Pancreas (tissue), 10 donors: Measurements from ENCODE around the gene MYO7B. TPM values are rescaled to one million over a fixed set of nuclear protein-coding genes. Genes with fewer than 3 reads are reported as not detected.
A peak's percentile ranks its signal among the peaks of the same experiment; 100 is the strongest.

Experiments
- ATAC-seq, 4 donors: fragments of 200-7000 bp; cut with Tn5 transposase; one replicate each; pipeline versions ENCODE4 v1.8.0 to v1.9.1; 2020; ENCODE audit warnings: mild to moderate bottlenecking in 4 of 4, moderate library complexity in 4 of 4
- DNase-seq, 6 donors: peaks; one replicate each; pipeline ENCODE4 v3.0.0-alpha.2; 2020
- FAIRE-seq: peaks from 2 replicates; lab custom pipeline; 2012; peaks lifted over from hg19 to GRCh38; lab: Jason Lieb, UNC
- H3K27ac ChIP-seq, 4 donors: fragments of 200-600 bp; sonication (generic); 1 replicate in 3 of 4; 2 replicates in 1 of 4; pipeline versions ENCODE4 v1.5.0 to v1.8.0; 2020
- H3K27me3 ChIP-seq, 4 donors: fragments of 200-600 bp; one replicate each; pipeline ENCODE4 v1.8.0; 2021
- H3K36me3 ChIP-seq, 3 donors: fragments of 200-600 bp; sonication (generic) in 1 of 3; one replicate each; pipeline versions ENCODE4 v1.5.0 to v1.8.0; 2020 to 2021
- H3K4me1 ChIP-seq, 3 donors: fragments of 200-600 bp; one replicate each; pipeline ENCODE4 v1.8.0; 2021
- H3K4me3 ChIP-seq, 4 donors: fragments of 200-600 bp; sonication (generic) in 2 of 4; one replicate each; pipeline versions ENCODE4 v1.5.0 to v1.8.0; 2020 to 2021
- H3K9me3 ChIP-seq, 4 donors: fragments of 200-600 bp; one replicate each; pipeline ENCODE4 v1.8.0; 2021
- WGBS, 2 donors: extraction: QIAGEN DNeasy Blood & Tissue Kit; methylation state at CpG; one replicate each; pipeline ENCODE4 v1.1.7; 2013; 5-methylcytosine and 5-hydroxymethylcytosine counted together
- intact Hi-C, 3 donors: fragments of 100-400 bp; cut with DNase I; formaldehyde crosslinking; loops; one replicate each; pipeline versions ENCODE4 v1.11.1 to v1.14.2; 2022
- polyA plus RNA-seq, 2 donors: library from polyadenylated mRNA; stranded (reverse); fragments of 200-250 nt; gene quantifications; one replicate each; pipeline ENCODE4 v1.2.3, GENCODE V29; 2013
- total RNA-seq, 6 donors: library from RNA; stranded (reverse); fragmentation: NEBNext Ultra II Directional in 4 of 6; extraction: Animal tissue kit (Norgen Biotek cat#: 25700) in 4 of 6; gene quantifications; one replicate each; pipeline versions ENCODE4 v1.2.1 to v1.2.4, GENCODE V29; 2021 to 2023
- TF ChIP-seq, protein P1 (sequence below), 4 donors: fragments of 200-600 bp; sonication (generic) in 3 of 4; IDR thresholded peaks; one replicate each; pipeline versions ENCODE4 v1.5.0 to v1.8.0; 2021; ENCODE audit warnings: antibody characterized with exemption in 4 of 4
- donor health status: healthy with polysubstance abuse.
- donor health status: DM: no; HTN: no; CAD: no; lungs with moderate emphysema.
- donor health status: DM: no; HTN: no; CAD: no.
- donor health status: control.
- donor health status: control.
- donor health status: Bipolar disorder and iron deficiency.
- donor health status: DM: yes; HTN: yes; CAD: no.
- donor health status: DM: no; HTN: no; CAD: no.
- donor health status: DM: no; HTN: no; CAD: no.
- donor health status: DM: yes; HTN: yes; CAD: no.

MYO7B gene
- total and polyA plus RNA-seq, 8 donors: 0.12 to 1.5 (median 0.83) TPM

GRCh38 chr2:127641133-127641532 lies 105.7 kb downstream of the MYO7B start:
- H3K27ac ChIP-seq: no peak overlapping the region
- no peaks in the 10 kb centered on the region for H3K36me3 ChIP-seq
- no peak for DNase-seq
- intact Hi-C loops: no loop called here
- no peak overlapping the region for H3K4me3 ChIP-seq
- 79 to 93% methylated on average over 6 of the region's 6 CpGs for WGBS, 2 donors
- no peak for ATAC-seq
- TF ChIP-seq, protein P1, sequence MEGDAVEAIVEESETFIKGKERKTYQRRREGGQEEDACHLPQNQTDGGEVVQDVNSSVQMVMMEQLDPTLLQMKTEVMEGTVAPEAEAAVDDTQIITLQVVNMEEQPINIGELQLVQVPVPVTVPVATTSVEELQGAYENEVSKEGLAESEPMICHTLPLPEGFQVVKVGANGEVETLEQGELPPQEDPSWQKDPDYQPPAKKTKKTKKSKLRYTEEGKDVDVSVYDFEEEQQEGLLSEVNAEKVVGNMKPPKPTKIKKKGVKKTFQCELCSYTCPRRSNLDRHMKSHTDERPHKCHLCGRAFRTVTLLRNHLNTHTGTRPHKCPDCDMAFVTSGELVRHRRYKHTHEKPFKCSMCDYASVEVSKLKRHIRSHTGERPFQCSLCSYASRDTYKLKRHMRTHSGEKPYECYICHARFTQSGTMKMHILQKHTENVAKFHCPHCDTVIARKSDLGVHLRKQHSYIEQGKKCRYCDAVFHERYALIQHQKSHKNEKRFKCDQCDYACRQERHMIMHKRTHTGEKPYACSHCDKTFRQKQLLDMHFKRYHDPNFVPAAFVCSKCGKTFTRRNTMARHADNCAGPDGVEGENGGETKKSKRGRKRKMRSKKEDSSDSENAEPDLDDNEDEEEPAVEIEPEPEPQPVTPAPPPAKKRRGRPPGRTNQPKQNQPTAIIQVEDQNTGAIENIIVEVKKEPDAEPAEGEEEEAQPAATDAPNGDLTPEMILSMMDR (IDR thresholded peaks at IDR 0.05): no peak
- no peak for FAIRE-seq
- H3K9me3 ChIP-seq: no peaks in the 10 kb centered on the region
- no peaks in the 10 kb centered on the region for H3K27me3 ChIP-seq
- H3K4me1 ChIP-seq: no peaks in the 10 kb centered on the region

GRCh38 chr2:127641846-127642507 lies 106.5 kb downstream of the MYO7B start:
- WGBS, 2 donors: 73 to 81% methylated on average over 25 of the region's 25 CpGs

DNA sequence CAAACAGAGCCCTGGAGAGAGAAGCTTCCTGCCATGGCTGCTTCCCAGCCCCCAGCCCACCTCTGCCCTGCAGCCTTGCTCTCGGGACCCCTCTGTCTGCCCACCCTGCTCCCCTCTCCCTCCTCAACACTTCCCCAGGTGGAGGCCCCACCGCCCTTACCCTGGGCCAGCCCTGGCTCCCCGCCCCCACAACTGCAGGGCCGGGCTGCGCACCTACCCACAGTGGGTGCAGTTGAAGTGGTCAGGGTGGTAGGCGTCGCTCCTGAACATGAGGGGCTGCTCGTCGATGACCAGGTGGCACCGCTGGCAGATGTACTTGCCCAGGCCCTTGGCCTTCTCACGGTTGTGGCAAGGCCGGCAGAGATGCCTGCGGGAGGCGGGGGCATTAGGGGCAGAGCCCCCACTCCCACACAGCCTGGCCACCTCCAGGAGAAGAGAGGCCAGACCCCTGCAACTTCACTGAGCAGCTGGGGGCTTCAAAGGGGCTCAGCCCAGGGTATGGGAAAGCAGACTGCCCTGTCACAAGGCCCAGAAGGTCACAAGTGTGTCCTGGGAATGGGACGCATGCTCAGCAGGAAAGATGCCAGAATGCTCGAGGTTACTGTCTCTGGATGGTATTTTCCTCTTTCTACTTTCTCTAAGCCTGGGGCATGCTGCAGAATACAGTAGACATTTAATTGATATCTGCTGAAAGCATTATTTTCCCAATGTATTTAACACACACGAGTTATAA lies 107.4 kb downstream of the MYO7B start:
- TF ChIP-seq, protein P1 (IDR thresholded peaks at IDR 0.05): no peak
- ATAC-seq (no peak), FAIRE-seq (no peak), DNase-seq (peak in 1 of 6 donors; percentile 57)
- Histone ChIP-seq H3K27ac (no peak overlapping the region), H3K27me3 (no peaks in the 10 kb centered on the region), H3K36me3 (no peaks in the 10 kb centered on the region), H3K4me1 (no peaks in the 10 kb centered on the region), H3K9me3 (no peaks in the 10 kb centered on the region), H3K4me3 (no peak overlapping the region)
- WGBS, 2 donors: 74 to 75% methylated on average over 17 of the region's 17 CpGs
- intact Hi-C loops: no loop called here

More at GRCh38 chr2:127641846-127642507, 106.5 kb downstream of the MYO7B start:
- ATAC-seq (no peak), DNase-seq (peak in 1 of 6 donors; percentile 68), FAIRE-seq (no peak)
- Histone ChIP-seq H3K36me3 (no peaks in the 10 kb centered on the region), H3K4me3 (no peak overlapping the region), H3K9me3 (no peaks in the 10 kb centered on the region), H3K4me1 (no peaks in the 10 kb centered on the region), H3K27me3 (no peaks in the 10 kb centered on the region), H3K27ac (no peak overlapping the region)
- TF ChIP-seq, protein P1 (IDR thresholded peaks at IDR 0.05): no peak
- intact Hi-C loops: no loop called here

- TF ChIP-seq, protein P1 (IDR thresholded peaks at IDR 0.05): no peak
- Histone ChIP-seq H3K9me3 (no peaks in the 10 kb centered on the region), H3K36me3 (no peaks in the 10 kb centered on the region), H3K27ac (no peak overlapping the region), H3K4me1 (no peaks in the 10 kb centered on the region), H3K27me3 (no peaks in the 10 kb centered on the region), H3K4me3 (no peak overlapping the region)
- ATAC-seq (no peak), FAIRE-seq (no peak), DNase-seq (peak in 1 of 6 donors; percentile 33)
- intact Hi-C loops: no loop called here
- 85 to 91% methylated on average over 15 of the region's 15 CpGs for WGBS, 2 donors
These were observed 108.1 kb downstream of the MYO7B start for GRCh38 chr2:127643439-127644065.
